Esophagus muscularis mucosa (tissue), 4 donors: ENCODE data around the gene AMPD1. TPM values are rescaled to one million over a fixed set of nuclear protein-coding genes. Genes with fewer than 3 reads are reported as not detected.

ENCODE experiments used
- DNase-seq: peaks from one replicate; pipeline ENCODE4 v3.0.0-alpha.2; 2017; ENCODE audit errors: extremely low spot score
- H3K27ac ChIP-seq, 4 donors: fragments of 200-600 bp; sonication (generic); replicated peaks in 1 of 4; 1 replicate in 3 of 4; 2 replicates in 1 of 4; pipeline ENCODE4 v1.5.1; 2016 to 2019; ENCODE audit warnings: mild to moderate bottlenecking in 1 of 4
- H3K27me3 ChIP-seq, 4 donors: fragments of 200-600 bp; sonication (generic); one replicate each; pipeline versions ENCODE4 v1.5.1 to v1.6.0; 2016 to 2019
- H3K36me3 ChIP-seq, 4 donors: fragments of 200-600 bp; sonication (generic); one replicate each; pipeline ENCODE4 v1.5.1; 2016 to 2019
- H3K4me1 ChIP-seq, 4 donors: fragments of 200-600 bp; sonication (generic); one replicate each; pipeline ENCODE4 v1.5.1; 2016 to 2019
- H3K4me3 ChIP-seq, 4 donors: fragments of 200-600 bp; sonication (generic); 1 replicate in 2 of 4; 2 replicates in 2 of 4; pipeline ENCODE4 v1.5.1; 2016 to 2019; ENCODE audit warnings: mild to moderate bottlenecking in 4 of 4, moderate library complexity in 1 of 4
- H3K9me3 ChIP-seq, 4 donors: fragments of 200-600 bp; sonication (generic); 1 replicate in 3 of 4; 2 replicates in 1 of 4; pipeline ENCODE4 v1.5.1; 2016 to 2019
- EP300 ChIP-seq: sonication (generic); formaldehyde crosslinking; IDR thresholded peaks from one replicate; pipeline ENCODE4 v1.6.1; 2017; ENCODE audit warnings: antibody characterized with exemption
- POLR2A ChIP-seq: fragments of 450-650 bp; IDR thresholded peaks from one replicate; pipeline ENCODE4 v1.6.1; 2017; ENCODE audit warnings: antibody characterized with exemption, moderate library complexity, mild to moderate bottlenecking, low read depth
- POLR2AphosphoS5 ChIP-seq, 2 donors: sonication (generic); formaldehyde crosslinking; IDR thresholded peaks; one replicate each; pipeline ENCODE4 v1.6.1; 2017; ENCODE audit warnings: antibody characterized with exemption in 2 of 2
- WGBS: methylation state at CpG from one replicate; pipeline ENCODE4 v1.1.5; 2018; 5-methylcytosine and 5-hydroxymethylcytosine counted together
- intact Hi-C: fragments of 100-400 bp; cut with DNase I; formaldehyde crosslinking; loops from one replicate; pipeline ENCODE4 v1.15.1; 2023
- total RNA-seq, 4 donors: library from RNA; depleted of rRNA; stranded (reverse); fragments of >200 nt; gene quantifications; one replicate each; pipeline versions ENCODE4 v1.1.0 to v1.2.1, GENCODE V29; 2016
- TF ChIP-seq, protein P1 (sequence below), 3 experiments: fragments of 200-600 bp in 2 of 3; fragments of 450-650 bp in 1 of 3; sonication (generic) in 2 of 3; IDR thresholded peaks; one replicate each; pipeline ENCODE4 v1.5.1; 2017 to 2019; ENCODE audit warnings: antibody characterized with exemption in 3 of 3, mild to moderate bottlenecking in 2 of 3, moderate library complexity in 1 of 3

AMPD1 gene
- total RNA-seq, 4 donors from 2014 or later = not detected

DNA sequence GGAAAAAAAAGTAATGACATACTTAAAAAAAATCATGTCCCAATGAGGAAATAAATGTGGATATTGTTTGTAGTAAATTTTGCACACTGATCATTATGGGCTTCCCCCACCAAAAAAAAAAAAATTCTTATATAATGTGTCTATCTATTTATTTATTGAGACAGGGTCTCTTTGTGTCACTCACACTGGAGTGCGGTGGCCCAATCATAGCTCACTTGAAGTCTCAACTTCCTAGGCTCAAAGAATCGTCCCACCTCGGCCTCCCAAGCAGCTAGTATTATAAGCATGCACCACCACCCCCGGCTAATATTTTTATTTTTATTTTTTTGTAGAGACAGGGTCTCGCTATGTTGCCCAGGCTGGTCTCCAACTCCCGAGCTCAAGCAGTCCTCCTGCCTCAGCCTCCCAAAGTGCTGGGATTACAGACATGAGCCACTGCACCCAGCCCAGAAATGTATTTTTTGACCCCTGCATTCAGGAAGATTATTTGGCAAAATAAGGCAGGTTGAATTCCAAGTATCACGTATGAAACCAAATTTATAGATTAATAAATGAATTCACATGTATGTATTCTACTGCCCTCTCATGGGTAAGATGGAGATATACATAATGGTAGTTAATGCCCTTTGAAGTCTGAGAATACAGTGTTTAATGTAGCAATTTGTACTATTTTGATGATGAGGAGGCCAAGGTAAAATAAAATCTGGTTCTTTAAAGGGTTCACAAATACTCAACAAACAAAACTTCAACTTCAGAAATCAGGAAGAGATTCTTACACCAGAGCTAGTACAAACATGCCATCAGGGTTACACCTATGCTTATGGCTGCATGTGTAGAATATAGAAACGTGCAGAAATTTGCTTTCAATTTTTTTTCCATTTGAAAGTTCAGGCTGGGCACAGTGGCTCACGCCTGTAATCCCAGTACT lies 24.1 kb downstream of the AMPD1 start:
- 70% methylated on average over 9 of the region's 9 CpGs for WGBS
- peaks cover 0 to 18% (median 14%) of the 10 kb centered on the region in 4 donors for H3K4me1 ChIP-seq
- DNase-seq = no peak
- intact Hi-C loops = loop anchor here (5.0 kb wide), 1 partner anchor 41 kb away; no protein-coding TSS in a partner anchor
- H3K9me3 ChIP-seq = no peaks in the 10 kb centered on the region
- no peak for TF ChIP-seq POLR2A
- TF ChIP-seq, protein P1, sequence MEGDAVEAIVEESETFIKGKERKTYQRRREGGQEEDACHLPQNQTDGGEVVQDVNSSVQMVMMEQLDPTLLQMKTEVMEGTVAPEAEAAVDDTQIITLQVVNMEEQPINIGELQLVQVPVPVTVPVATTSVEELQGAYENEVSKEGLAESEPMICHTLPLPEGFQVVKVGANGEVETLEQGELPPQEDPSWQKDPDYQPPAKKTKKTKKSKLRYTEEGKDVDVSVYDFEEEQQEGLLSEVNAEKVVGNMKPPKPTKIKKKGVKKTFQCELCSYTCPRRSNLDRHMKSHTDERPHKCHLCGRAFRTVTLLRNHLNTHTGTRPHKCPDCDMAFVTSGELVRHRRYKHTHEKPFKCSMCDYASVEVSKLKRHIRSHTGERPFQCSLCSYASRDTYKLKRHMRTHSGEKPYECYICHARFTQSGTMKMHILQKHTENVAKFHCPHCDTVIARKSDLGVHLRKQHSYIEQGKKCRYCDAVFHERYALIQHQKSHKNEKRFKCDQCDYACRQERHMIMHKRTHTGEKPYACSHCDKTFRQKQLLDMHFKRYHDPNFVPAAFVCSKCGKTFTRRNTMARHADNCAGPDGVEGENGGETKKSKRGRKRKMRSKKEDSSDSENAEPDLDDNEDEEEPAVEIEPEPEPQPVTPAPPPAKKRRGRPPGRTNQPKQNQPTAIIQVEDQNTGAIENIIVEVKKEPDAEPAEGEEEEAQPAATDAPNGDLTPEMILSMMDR (IDR thresholded peaks at IDR 0.05) = peak in 1 of 3 experiments; percentile 5
- H3K27me3 ChIP-seq = no peaks in the 10 kb centered on the region
- no peak overlapping the region for H3K4me3 ChIP-seq
- no peak overlapping the region for H3K27ac ChIP-seq
- H3K36me3 ChIP-seq = no peaks in the 10 kb centered on the region

- DNase-seq = peak; percentile 98
- 16% methylated on average over 16 of the region's 45 CpGs for WGBS
- TF ChIP-seq, protein P1 (IDR thresholded peaks at IDR 0.05) = peak in 1 of 3 experiments; percentile 49
- TF ChIP-seq POLR2AphosphoS5 (IDR thresholded peaks at IDR 0.05) (peak; percentile 78 to 79), EP300 (no peak)
- Histone ChIP-seq H3K36me3 (no peaks in the 10 kb centered on the region), H3K27ac (peak overlapping the region; percentile 67 to 83 (median 74)), H3K9me3 (no peaks in the 10 kb centered on the region), H3K4me1 (peaks cover 0 to 18% (median 14%) of the 10 kb centered on the region in 4 donors), H3K27me3 (no peaks in the 10 kb centered on the region), H3K4me3 (peak overlapping the region; percentile 66 to 94 (median 72))
- intact Hi-C loops = loop anchor here (5.0 kb wide), 1 partner anchor 42 kb away; no protein-coding TSS in a partner anchor
Observed at GRCh38 chr1:114670083-114671010, 25.0 kb downstream of the AMPD1 start.

DNA sequence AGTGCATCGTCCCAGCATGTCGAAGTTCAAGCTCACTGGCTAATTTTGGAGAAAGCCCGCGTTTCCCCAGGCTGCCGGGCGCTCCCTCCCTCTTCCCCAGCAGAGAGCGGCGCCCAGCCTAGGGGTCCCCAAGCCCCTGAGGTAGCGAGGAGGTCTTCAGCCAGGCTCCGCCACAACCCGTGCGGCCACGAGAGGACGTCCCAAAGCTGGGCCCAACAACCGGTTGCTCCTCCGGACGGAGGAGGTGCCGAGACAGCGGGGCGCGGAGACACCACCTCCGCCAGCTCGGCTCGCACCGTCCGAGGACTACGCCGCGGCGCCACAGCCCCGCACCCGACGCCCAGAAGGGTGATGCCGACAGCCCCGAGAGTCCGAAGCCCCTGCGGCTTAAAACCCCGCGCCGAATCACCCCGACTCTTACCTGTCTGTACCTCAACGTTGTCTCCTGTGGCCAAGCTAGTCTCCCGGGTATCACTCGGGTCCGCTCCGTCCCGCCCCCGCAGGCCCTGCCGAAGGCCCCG lies 25.7 kb downstream of the AMPD1 start, which contains the start of gene DENND2C:
DENND2C (minus strand) TSS at position 488 of the 521 bp plus-strand sequence. CDS start 44,065 bp downstream, outside the sequence.
- DNase-seq = no peak

More for the DNA sequence above, 25.7 kb downstream of the AMPD1 start, which contains the start of gene DENND2C:
- intact Hi-C loops = loop anchor here (5.0 kb wide), 1 partner anchor 43 kb away; no protein-coding TSS in a partner anchor
- no peaks in the 10 kb centered on the region for H3K9me3 ChIP-seq
- H3K4me1 ChIP-seq = peaks cover 0 to 18% (median 14%) of the 10 kb centered on the region in 4 donors
- TF ChIP-seq POLR2A (no peak), POLR2AphosphoS5 (IDR thresholded peaks at IDR 0.05) (no peak), EP300 (no peak)
- TF ChIP-seq, protein P1 (IDR thresholded peaks at IDR 0.05) = no peak
- no peaks in the 10 kb centered on the region for H3K27me3 ChIP-seq
- no peaks in the 10 kb centered on the region for H3K36me3 ChIP-seq
- H3K27ac ChIP-seq = peak within 1 kb of the TSS; percentile 67 to 83 (median 74)
- WGBS = 0% methylated on average over 43 of the region's 50 CpGs
- H3K4me3 ChIP-seq = peak within 1 kb of the TSS; percentile 66 to 94 (median 72)
